Trophoblast cell (in vitro differentiated cells and primary cell): Measurements from ENCODE around the gene DCLRE1A.
"Not testable (repeated sequence)": the region's sequence is repeated elsewhere in the genome, so short reads cannot be mapped to it uniquely, and the experiment has no call there.

Experiments used
- DNase-seq, 2 donors: peaks; one replicate each; pipeline ENCODE4 v3.0.0-alpha.2; 2016
- H2AFZ ChIP-seq: 2 replicates; pipeline ENCODE4 v1.6.1; 2013; ENCODE audit warnings: low read length, moderate library complexity, mild to moderate bottlenecking; ENCODE audit not compliant: insufficient read depth, poor library complexity
- H2AK5ac ChIP-seq: 2 replicates; pipeline ENCODE4 v1.6.1; 2013; ENCODE audit warnings: mild to moderate bottlenecking, low read length
- H2BK120ac ChIP-seq: 2 replicates; pipeline ENCODE4 v1.6.1; 2013; ENCODE audit warnings: low read length, mild to moderate bottlenecking, moderate library complexity; ENCODE audit not compliant: insufficient read depth, poor library complexity
- H2BK12ac ChIP-seq: 2 replicates; pipeline ENCODE4 v1.6.1; 2013; ENCODE audit warnings: mild to moderate bottlenecking, low read length, moderate library complexity
- H2BK5ac ChIP-seq: 2 replicates; pipeline ENCODE4 v1.6.1; 2013; ENCODE audit warnings: low read length, low read depth, moderate library complexity, mild to moderate bottlenecking; ENCODE audit not compliant: poor library complexity
- H3K14ac ChIP-seq: 2 replicates; pipeline ENCODE4 v1.6.1; 2013; ENCODE audit warnings: mild to moderate bottlenecking, low read length
- H3K18ac ChIP-seq: 2 replicates; pipeline ENCODE4 v1.6.1; 2013; ENCODE audit warnings: mild to moderate bottlenecking, low read length
- H3K23ac ChIP-seq: 2 replicates; pipeline ENCODE4 v1.6.1; 2013; ENCODE audit warnings: low read length
- H3K27ac ChIP-seq: 2 replicates; pipeline ENCODE4 v1.5.1; 2013; ENCODE audit warnings: low read depth, mild to moderate bottlenecking, inconsistent platforms, low read length, moderate library complexity
- H3K27me3 ChIP-seq: 2 replicates; pipeline ENCODE4 v1.6.1; 2013; ENCODE audit warnings: inconsistent platforms, mild to moderate bottlenecking, low read length, moderate library complexity; ENCODE audit not compliant: insufficient read depth
- H3K36me3 ChIP-seq, 2 experiments: 1 replicate in 1 of 2; 2 replicates in 1 of 2; pipeline ENCODE4 v1.6.1; 2013; ENCODE audit warnings: low read length in 2 of 2, mild to moderate bottlenecking in 2 of 2, moderate library complexity in 1 of 2; ENCODE audit not compliant: insufficient read depth in 2 of 2, control insufficient read depth in 1 of 2
- H3K4ac ChIP-seq: 2 replicates; pipeline ENCODE4 v1.6.1; 2013; ENCODE audit warnings: low read depth, mild to moderate bottlenecking, low read length, moderate library complexity
- H3K4me1 ChIP-seq, 2 experiments: 1 replicate in 1 of 2; 2 replicates in 1 of 2; pipeline ENCODE4 v1.6.1; 2013; ENCODE audit warnings: low read length in 2 of 2, mild to moderate bottlenecking in 2 of 2, moderate library complexity in 1 of 2; ENCODE audit not compliant: insufficient read depth in 2 of 2, control insufficient read depth in 1 of 2
- H3K4me2 ChIP-seq: 2 replicates; pipeline ENCODE4 v1.6.1; 2013; ENCODE audit warnings: inconsistent platforms, mild to moderate bottlenecking, low read length, moderate library complexity
- H3K4me3 ChIP-seq: 2 replicates; pipeline ENCODE4 v1.5.1; 2013; ENCODE audit warnings: mild to moderate bottlenecking, low read depth, low read length, inconsistent platforms
- H3K79me1 ChIP-seq: one replicate; pipeline ENCODE4 v1.6.1; 2013; ENCODE audit warnings: low read length
- H3K79me2 ChIP-seq: 2 replicates; pipeline ENCODE4 v1.6.1; 2013; ENCODE audit warnings: low read length, mild to moderate bottlenecking; ENCODE audit not compliant: control insufficient read depth, insufficient read depth, poor library complexity
- H3K9ac ChIP-seq: 2 replicates; pipeline ENCODE4 v1.6.1; 2013; ENCODE audit warnings: mild to moderate bottlenecking, low read length
- H3K9me3 ChIP-seq: 2 replicates; pipeline ENCODE4 v1.6.1; 2013; ENCODE audit warnings: low read depth, mild to moderate bottlenecking, control low read depth, inconsistent platforms, low read length; ENCODE audit not compliant: insufficient read depth
- H4K12ac ChIP-seq: 2 replicates; pipeline ENCODE4 v1.6.1; 2013; ENCODE audit warnings: low read depth, mild to moderate bottlenecking, low read length, moderate library complexity
- H4K8ac ChIP-seq: 2 replicates; pipeline ENCODE4 v1.6.1; 2013; ENCODE audit warnings: low read depth, mild to moderate bottlenecking, low read length, moderate library complexity
- H4K91ac ChIP-seq: one replicate; pipeline ENCODE4 v1.6.1; 2013; ENCODE audit warnings: low read depth, mild to moderate bottlenecking, low read length, moderate library complexity
- WGBS: extraction: QIAGEN DNeasy Blood & Tissue Kit; methylation state at CpG from one replicate; pipeline ENCODE4 v1.1.7; 2013; ENCODE audit warnings: missing lambda C conversion rate; ENCODE audit not compliant: insufficient read length, insufficient coverage; ENCODE audit errors: extremely low coverage; 5-methylcytosine and 5-hydroxymethylcytosine counted together

DCLRE1A gene

DNA sequence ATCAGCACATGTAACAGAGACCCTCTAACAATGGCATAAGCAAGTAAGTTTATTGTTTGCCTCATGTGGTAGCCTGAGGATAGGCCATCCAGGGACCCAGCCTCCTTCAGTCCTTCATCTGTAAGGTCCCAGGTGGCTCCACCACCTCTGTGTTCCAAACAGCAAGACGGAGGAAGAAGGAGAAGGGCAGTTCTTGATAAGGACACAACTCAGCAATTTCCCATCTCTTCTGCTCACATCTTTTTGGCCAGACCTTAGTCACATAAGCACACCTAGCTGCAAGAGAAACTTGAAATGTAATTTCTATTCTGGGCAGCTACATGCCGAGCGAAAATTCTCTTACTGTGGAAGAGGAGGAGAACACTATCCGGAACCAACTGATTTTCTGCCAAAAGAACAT, 33.9 kb downstream of the DCLRE1A start:
- Histone ChIP-seq H2AK5ac (no peak overlapping the region), H3K79me1 (no peaks in the 10 kb centered on the region), H3K36me3 (no peaks in the 10 kb centered on the region), H3K9me3 (no peaks in the 10 kb centered on the region), H4K91ac (no peak overlapping the region), H3K18ac (no peak overlapping the region), H2BK5ac (no peak overlapping the region), H3K4ac (no peak overlapping the region), H2AFZ (no peak overlapping the region), H3K9ac (no peak overlapping the region), H3K27ac (no peak overlapping the region), H3K14ac (no peak overlapping the region), H3K23ac (no peak overlapping the region), H2BK12ac (no peak overlapping the region), H3K4me1 (no peaks in the 10 kb centered on the region), H4K8ac (no peak overlapping the region), H3K79me2 (no peaks in the 10 kb centered on the region), H4K12ac (no peak overlapping the region), H3K4me3 (no peak overlapping the region), H3K27me3 (no peaks in the 10 kb centered on the region), H3K4me2 (no peak overlapping the region), H2BK120ac (no peak overlapping the region)
- WGBS: no CpG with 5 or more reads among the region's 4 CpGs
- DNase-seq: no peak

DNA sequence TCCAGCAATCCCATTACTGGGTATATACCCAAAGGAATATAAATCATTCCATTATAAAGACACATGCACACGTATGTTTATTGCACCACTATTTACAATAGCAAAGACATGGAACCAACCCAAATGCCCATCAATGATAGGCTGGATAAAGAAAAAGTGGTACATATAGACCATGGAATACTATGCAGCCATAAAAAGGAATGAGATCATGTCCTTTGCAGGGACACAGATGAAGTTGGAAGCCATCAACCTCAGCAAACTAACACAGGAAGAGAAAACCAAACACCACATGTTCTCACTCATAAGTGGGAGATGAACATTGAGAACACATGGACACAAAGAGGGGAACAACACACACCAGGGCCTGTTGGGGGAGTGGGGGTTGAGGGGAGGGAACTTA, 39.2 kb downstream of the DCLRE1A start:
- not testable (repeated sequence) for H2BK5ac ChIP-seq, H3K14ac ChIP-seq, H4K8ac ChIP-seq, H2BK12ac ChIP-seq, H3K9me3 ChIP-seq, H3K4me2 ChIP-seq, H3K4me1 ChIP-seq, H2BK120ac ChIP-seq, H2AK5ac ChIP-seq, H3K27ac ChIP-seq, H3K27me3 ChIP-seq, H3K4me3 ChIP-seq, H4K12ac ChIP-seq, H3K4ac ChIP-seq, H4K91ac ChIP-seq, H3K36me3 ChIP-seq, H3K79me1 ChIP-seq, H3K9ac ChIP-seq, H2AFZ ChIP-seq, DNase-seq, H3K79me2 ChIP-seq, H3K18ac ChIP-seq, H3K23ac ChIP-seq
- WGBS: no CpG with 5 or more reads among the region's 1 CpG

DNA sequence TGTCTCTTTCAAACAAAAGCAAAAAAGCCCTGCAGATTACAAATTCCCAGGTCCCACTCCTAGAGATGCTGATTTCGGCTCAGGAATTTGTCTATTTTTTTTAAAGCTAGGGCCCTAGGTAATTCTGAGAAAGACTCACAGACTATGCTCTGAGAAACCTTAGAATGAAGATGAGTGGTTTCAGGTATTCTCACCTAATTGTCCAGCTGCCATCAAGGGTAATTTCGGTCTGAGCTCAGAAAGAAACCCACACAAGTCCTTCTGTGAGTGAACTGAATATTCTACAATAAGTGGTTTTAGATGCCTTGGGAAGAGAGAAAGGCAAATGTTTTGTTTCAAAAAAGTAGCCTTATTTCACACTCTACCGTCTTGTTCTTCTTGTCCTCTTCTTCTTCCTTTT, 45.7 kb downstream of the DCLRE1A start:
- Histone ChIP-seq H3K27me3 (no peaks in the 10 kb centered on the region), H3K4ac (no peak overlapping the region), H2BK12ac (no peak overlapping the region), H3K23ac (no peak overlapping the region), H2BK5ac (no peak overlapping the region), H3K9ac (no peak overlapping the region), H4K8ac (no peak overlapping the region), H3K36me3 (no peaks in the 10 kb centered on the region), H4K91ac (no peak overlapping the region), H4K12ac (no peak overlapping the region), H3K4me3 (no peak overlapping the region), H3K18ac (no peak overlapping the region), H3K27ac (no peak overlapping the region), H3K4me1 (no peaks in the 10 kb centered on the region), H3K4me2 (no peak overlapping the region), H2AFZ (no peak overlapping the region), H3K79me1 (no peaks in the 10 kb centered on the region), H2BK120ac (no peak overlapping the region), H3K14ac (no peak overlapping the region), H3K9me3 (no peaks in the 10 kb centered on the region), H2AK5ac (no peak overlapping the region), H3K79me2 (no peaks in the 10 kb centered on the region)
- DNase-seq: no peak
- WGBS: no CpG with 5 or more reads among the region's 3 CpGs

DNA sequence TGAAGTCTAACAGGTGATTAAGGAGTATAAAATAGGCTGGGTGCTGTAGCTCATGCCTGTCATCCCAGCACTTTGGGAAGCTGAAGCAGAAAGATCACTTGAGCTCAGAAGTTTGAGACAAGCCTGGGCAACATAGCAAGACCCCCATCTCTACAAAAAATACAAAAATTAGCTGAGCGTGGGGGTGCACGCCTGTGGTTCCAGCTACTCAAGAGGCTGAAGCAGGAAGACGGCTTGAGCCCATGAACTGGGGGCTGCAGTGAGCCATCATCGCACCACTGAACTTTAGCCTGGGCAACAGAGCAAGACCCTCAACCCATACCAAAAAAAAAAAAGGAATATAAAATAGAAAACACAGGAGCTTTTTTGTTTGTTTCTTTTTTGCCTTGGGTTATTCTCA, 47.4 kb downstream of the DCLRE1A start:
- no peak overlapping the region for H2BK12ac ChIP-seq
- H3K9ac ChIP-seq: no peak overlapping the region
- H2AFZ ChIP-seq: no peak overlapping the region
- no peaks in the 10 kb centered on the region for H3K36me3 ChIP-seq
- H2AK5ac ChIP-seq: no peak overlapping the region
- no peak overlapping the region for H3K23ac ChIP-seq
- no peak overlapping the region for H4K12ac ChIP-seq
- H2BK5ac ChIP-seq: no peak overlapping the region
- H4K8ac ChIP-seq: no peak overlapping the region
- WGBS: no CpG with 5 or more reads among the region's 4 CpGs
- H4K91ac ChIP-seq: no peak overlapping the region
- no peaks in the 10 kb centered on the region for H3K9me3 ChIP-seq
- no peak overlapping the region for H2BK120ac ChIP-seq
- no peak for DNase-seq
- no peak overlapping the region for H3K4ac ChIP-seq
- H3K27ac ChIP-seq: no peak overlapping the region
- no peak overlapping the region for H3K14ac ChIP-seq
- H3K4me2 ChIP-seq: no peak overlapping the region
- H3K79me1 ChIP-seq: no peaks in the 10 kb centered on the region
- no peaks in the 10 kb centered on the region for H3K79me2 ChIP-seq
- no peaks in the 10 kb centered on the region for H3K27me3 ChIP-seq
- H3K4me1 ChIP-seq: no peaks in the 10 kb centered on the region
- H3K4me3 ChIP-seq: no peak overlapping the region
- no peak overlapping the region for H3K18ac ChIP-seq
